Activated T-helper 1 cell treated with anti-CD3 and anti-CD28 coated beads, Interleukin-12 subunit alpha, Interleukin-12 subunit beta, Interleukin-2, Interleukin-4 antibody, amounts not matched to agents 30 ng/mL and 10 ng/mL and 1 ng/mL, durations not matched to agents 14 hours and 24 hours and 36 hours (primary cell): Measurements from ENCODE around the gene SLC25A51. TPM values are rescaled to one million over a fixed set of nuclear protein-coding genes. Genes with fewer than 3 reads are reported as not detected.

ENCODE experiments used
- DNase-seq: peaks from one replicate; pipeline ENCODE4 v3.0.0; 2021; ENCODE audit warnings: low spot score
- H3K27ac Mint-ChIP-seq: one replicate; pipeline ENCODE4 v1.8.0; 2021; ENCODE audit warnings: mild to moderate bottlenecking, mixed read lengths
- H3K27me3 Mint-ChIP-seq: one replicate; pipeline ENCODE4 v1.8.0; 2022; ENCODE audit warnings: mild to moderate bottlenecking, moderate library complexity, mixed read lengths; ENCODE audit not compliant: insufficient read depth
- H3K36me3 Mint-ChIP-seq: one replicate; pipeline ENCODE4 v1.8.0; 2021; ENCODE audit warnings: low read depth, mixed read lengths
- H3K4me1 Mint-ChIP-seq: one replicate; pipeline ENCODE4 v1.8.0; 2021; ENCODE audit warnings: low read depth, mixed read lengths
- H3K4me3 Mint-ChIP-seq: one replicate; pipeline ENCODE4 v1.8.0; 2021; ENCODE audit warnings: mild to moderate bottlenecking, moderate library complexity, mixed read lengths
- H3K9me3 Mint-ChIP-seq: one replicate; pipeline ENCODE4 v1.8.0; 2021; ENCODE audit warnings: mixed read lengths
- intact Hi-C: fragments of 100-400 bp; cut with micrococcal nuclease; formaldehyde crosslinking; loops from one replicate; pipeline ENCODE4 v1.15.1; 2024
- total RNA-seq: library from RNA; stranded (reverse); gene quantifications from 2 replicates; pipeline ENCODE4 v1.2.3, GENCODE V29; 2022

SLC25A51 gene
- total RNA-seq, 1 donor from 2014 or later = 30.0 TPM

GRCh38 chr9:37929441-37929895 is 25.5 kb upstream of the SLC25A51 start:
- peaks cover 4% of the 10 kb centered on the region for H3K4me1 Mint-ChIP-seq
- no peak for DNase-seq
- H3K27me3 Mint-ChIP-seq = no peaks in the 10 kb centered on the region
- intact Hi-C loops = no loop called here
- no peak overlapping the region for H3K27ac Mint-ChIP-seq
- no peaks in the 10 kb centered on the region for H3K9me3 Mint-ChIP-seq
- no peaks in the 10 kb centered on the region for H3K36me3 Mint-ChIP-seq
- H3K4me3 Mint-ChIP-seq = no peak overlapping the region

- H3K36me3 Mint-ChIP-seq = no peaks in the 10 kb centered on the region
- DNase-seq = no peak
- no peaks in the 10 kb centered on the region for H3K9me3 Mint-ChIP-seq
- no peak overlapping the region for H3K27ac Mint-ChIP-seq
- no peak overlapping the region for H3K4me3 Mint-ChIP-seq
- intact Hi-C loops = no loop called here
- peaks cover 4% of the 10 kb centered on the region for H3K4me1 Mint-ChIP-seq
- no peaks in the 10 kb centered on the region for H3K27me3 Mint-ChIP-seq
Observed at GRCh38 chr9:37928552-37929430, 24.9 kb upstream of the SLC25A51 start.

GRCh38 chr9:37927601-37928551 is 23.9 kb upstream of the SLC25A51 start:
- DNase-seq = no peak
- intact Hi-C loops = no loop called here
- Mint-ChIP-seq H3K4me3 (no peak overlapping the region), H3K9me3 (no peaks in the 10 kb centered on the region), H3K36me3 (no peaks in the 10 kb centered on the region), H3K27me3 (no peaks in the 10 kb centered on the region), H3K4me1 (peaks cover 4% of the 10 kb centered on the region), H3K27ac (no peak overlapping the region)

GRCh38 chr9:37927132-37927531 is 23.2 kb upstream of the SLC25A51 start:
- no peaks in the 10 kb centered on the region for H3K27me3 Mint-ChIP-seq
- H3K27ac Mint-ChIP-seq = no peak overlapping the region
- no peak overlapping the region for H3K4me3 Mint-ChIP-seq
- intact Hi-C loops = no loop called here
- H3K9me3 Mint-ChIP-seq = no peaks in the 10 kb centered on the region
- no peak for DNase-seq
- H3K4me1 Mint-ChIP-seq = peaks cover 4% of the 10 kb centered on the region
- no peaks in the 10 kb centered on the region for H3K36me3 Mint-ChIP-seq

- H3K36me3 Mint-ChIP-seq = no peaks in the 10 kb centered on the region
- no peak for DNase-seq
- no peaks in the 10 kb centered on the region for H3K27me3 Mint-ChIP-seq
- intact Hi-C loops = no loop called here
- no peak overlapping the region for H3K4me3 Mint-ChIP-seq
- peaks cover 4% of the 10 kb centered on the region for H3K4me1 Mint-ChIP-seq
- H3K27ac Mint-ChIP-seq = no peak overlapping the region
- no peaks in the 10 kb centered on the region for H3K9me3 Mint-ChIP-seq
Observed at GRCh38 chr9:37926737-37927118, 22.8 kb upstream of the SLC25A51 start.

- H3K4me3 Mint-ChIP-seq = no peak overlapping the region
- H3K27ac Mint-ChIP-seq = no peak overlapping the region
- H3K27me3 Mint-ChIP-seq = no peaks in the 10 kb centered on the region
- intact Hi-C loops = no loop called here
- no peak for DNase-seq
- no peaks in the 10 kb centered on the region for H3K36me3 Mint-ChIP-seq
- peaks cover 4% of the 10 kb centered on the region for H3K4me1 Mint-ChIP-seq
- no peaks in the 10 kb centered on the region for H3K9me3 Mint-ChIP-seq
Observed at GRCh38 chr9:37925786-37926736, 22.1 kb upstream of the SLC25A51 start.

GRCh38 chr9:37925006-37925405 is 21.1 kb upstream of the SLC25A51 start:
- Mint-ChIP-seq H3K27me3 (no peaks in the 10 kb centered on the region), H3K4me3 (no peak overlapping the region), H3K36me3 (no peaks in the 10 kb centered on the region), H3K9me3 (no peaks in the 10 kb centered on the region), H3K27ac (no peak overlapping the region), H3K4me1 (peaks cover 4% of the 10 kb centered on the region)
- intact Hi-C loops = no loop called here
- DNase-seq = no peak

- Mint-ChIP-seq H3K4me1 (peaks cover 4% of the 10 kb centered on the region), H3K27me3 (no peaks in the 10 kb centered on the region), H3K27ac (no peak overlapping the region), H3K4me3 (no peak overlapping the region), H3K9me3 (no peaks in the 10 kb centered on the region), H3K36me3 (no peaks in the 10 kb centered on the region)
- intact Hi-C loops = no loop called here
- DNase-seq = no peak
Observed at GRCh38 chr9:37924538-37924937, 20.6 kb upstream of the SLC25A51 start.

GRCh38 chr9:37923796-37924427 is 20.0 kb upstream of the SLC25A51 start:
- H3K27me3 Mint-ChIP-seq = no peaks in the 10 kb centered on the region
- H3K4me1 Mint-ChIP-seq = peaks cover 4% of the 10 kb centered on the region
- H3K4me3 Mint-ChIP-seq = no peak overlapping the region
- H3K27ac Mint-ChIP-seq = no peak overlapping the region
- intact Hi-C loops = no loop called here
- no peaks in the 10 kb centered on the region for H3K9me3 Mint-ChIP-seq
- no peak for DNase-seq
- H3K36me3 Mint-ChIP-seq = no peaks in the 10 kb centered on the region

GRCh38 chr9:37923118-37923795 is 19.3 kb upstream of the SLC25A51 start:
- no peak overlapping the region for H3K27ac Mint-ChIP-seq

GRCh38 chr9:37922363-37923117 is 18.6 kb upstream of the SLC25A51 start:
- peaks cover 4% of the 10 kb centered on the region for H3K4me1 Mint-ChIP-seq
- no peak for DNase-seq
- H3K27ac Mint-ChIP-seq = no peak overlapping the region
- no peaks in the 10 kb centered on the region for H3K36me3 Mint-ChIP-seq
- H3K4me3 Mint-ChIP-seq = no peak overlapping the region
- H3K27me3 Mint-ChIP-seq = no peaks in the 10 kb centered on the region
- H3K9me3 Mint-ChIP-seq = no peaks in the 10 kb centered on the region
- intact Hi-C loops = no loop called here

More at GRCh38 chr9:37923118-37923795, 19.3 kb upstream of the SLC25A51 start:
- Mint-ChIP-seq H3K4me1 (peaks cover 4% of the 10 kb centered on the region), H3K36me3 (no peaks in the 10 kb centered on the region), H3K4me3 (no peak overlapping the region), H3K27me3 (no peaks in the 10 kb centered on the region), H3K9me3 (no peaks in the 10 kb centered on the region)
- no peak for DNase-seq
- intact Hi-C loops = no loop called here
